OCI-LY7 (cell line): ENCODE measurements around the gene BZW1. TPM values are rescaled to one million over a fixed set of nuclear protein-coding genes. Genes with fewer than 3 reads are reported as not detected.

Source experiments
- BruUV-seq: library from RNA; stranded (reverse); fragments of 400-500 nt; replicated peaks from 2 replicates; lab custom pipeline; 2021; lab: Mats Ljungman, UMichigan
- CTCF ChIA-PET: fragments of 300-600 bp; sonication (Branson Sonifier 250); formaldehyde crosslinking; loops from one replicate; lab custom pipeline; 2022; ENCODE audit warnings: antibody characterized with exemption; ENCODE audit not compliant: unreplicated experiment; lab: Charles Lee
- POLR2A ChIA-PET: fragments of 300-600 bp; sonication (Branson Sonifier 250); formaldehyde crosslinking; loops from one replicate; lab custom pipeline; 2022; ENCODE audit warnings: antibody characterized with exemption; lab: Charles Lee
- DNase-seq: peaks from one replicate; pipeline ENCODE4 v3.0.0-alpha.2; 2015; ENCODE audit warnings: low spot score
- H2AFZ ChIP-seq: fragments of 200-600 bp; sonication (generic), shearing (Covaris generic); 2 replicates; pipeline ENCODE4 v1.6.1; 2014; ENCODE audit warnings: mild to moderate bottlenecking, antibody characterized with exemption, low read length, moderate library complexity
- H3K27ac ChIP-seq: fragments of 200-600 bp; sonication (generic); 2 replicates; pipeline ENCODE4 v1.5.1; 2014; ENCODE audit warnings: mixed run types, low read depth, mild to moderate bottlenecking, moderate library complexity, low read length, inconsistent platforms; ENCODE audit not compliant: poor library complexity, severe bottlenecking
- H3K36me3 ChIP-seq: fragments of 200-600 bp; sonication (generic); 2 replicates; pipeline ENCODE4 v1.6.1; 2014; ENCODE audit warnings: mild to moderate bottlenecking, antibody characterized with exemption, low read length, moderate library complexity, mixed read lengths; ENCODE audit not compliant: insufficient read depth
- H3K4me1 ChIP-seq: fragments of 200-600 bp; sonication (generic); 2 replicates; pipeline ENCODE4 v1.5.1; 2014; ENCODE audit warnings: mild to moderate bottlenecking, low read length; ENCODE audit not compliant: insufficient read depth, poor library complexity, severe bottlenecking
- H3K4me2 ChIP-seq: fragments of 200-600 bp; sonication (generic); 2 replicates; pipeline ENCODE4 v1.6.1; 2014; ENCODE audit warnings: mild to moderate bottlenecking, low read length
- H3K4me3 ChIP-seq: fragments of 200-600 bp; sonication (generic); 2 replicates; pipeline ENCODE4 v1.5.1; 2014; ENCODE audit warnings: mild to moderate bottlenecking, low read depth, low read length; ENCODE audit not compliant: poor library complexity, severe bottlenecking
- H3K79me2 ChIP-seq: fragments of 200-600 bp; sonication (generic); 2 replicates; pipeline ENCODE4 v1.6.1; 2016; ENCODE audit warnings: low read depth, mild to moderate bottlenecking, low read length, moderate library complexity, mixed read lengths; ENCODE audit not compliant: insufficient read depth
- H3K9me2 ChIP-seq: fragments of 200-600 bp; sonication (generic); 2 replicates; pipeline ENCODE4 v1.6.1; 2016; ENCODE audit warnings: mild to moderate bottlenecking, low read length, mixed read lengths; ENCODE audit not compliant: insufficient read depth
- H3K9me3 ChIP-seq: fragments of 200-600 bp; sonication (generic); 2 replicates; pipeline ENCODE4 v1.6.1; 2014; ENCODE audit warnings: mild to moderate bottlenecking, mixed run types, low read length, mixed read lengths
- H4K20me1 ChIP-seq: fragments of 200-600 bp; sonication (generic); 2 replicates; pipeline ENCODE4 v1.6.1; 2014; ENCODE audit warnings: mild to moderate bottlenecking, antibody characterized with exemption, low read length, moderate library complexity, mixed read lengths; ENCODE audit not compliant: insufficient read depth
- CTCF ChIP-seq: fragments of 200-600 bp; sonication (generic); conservative IDR thresholded peaks from 2 replicates; pipeline ENCODE4 v1.5.1; 2014; ENCODE audit warnings: mild to moderate bottlenecking, antibody characterized with exemption, low read length, moderate library complexity, mixed read lengths
- EZH2phosphoT487 ChIP-seq: fragments of 200-600 bp; sonication (generic); IDR thresholded peaks from 2 replicates; pipeline ENCODE4 v1.6.1; 2018; ENCODE audit warnings: low read depth, borderline replicate concordance, mild to moderate bottlenecking, mixed run types, antibody characterized with exemption, low read length, moderate library complexity, mixed read lengths
- intact Hi-C: fragments of 100-400 bp; cut with micrococcal nuclease; formaldehyde crosslinking; loops from one replicate; pipeline ENCODE4 v1.10.0; 2022; ENCODE audit not compliant: unreplicated experiment
- total RNA-seq, 2 experiments: library from RNA; depleted of rRNA in 1 of 2; stranded (reverse); fragments of >200 nt in 1 of 2; shearing (Covaris generic) in 1 of 2; gene quantifications; 2 replicates each; pipeline ENCODE4 v1.2.3, GENCODE V29; 2014 to 2022

Gene BZW1
- total RNA-seq, 2 experiments from 2014 or later = 180 to 183 TPM

GRCh38 chr2:200860092-200860795 lies 48.5 kb downstream of the BZW1 start:
- CTCF ChIA-PET = no interaction called here
- H4K20me1 ChIP-seq = peaks cover 27% of the 10 kb centered on the region; the same call in 1 of the 2 replicates
- no peaks in the 10 kb centered on the region for H3K9me3 ChIP-seq
- peaks cover 21% of the 10 kb centered on the region for H3K4me1 ChIP-seq
- no peak overlapping the region for H3K27ac ChIP-seq
- POLR2A ChIA-PET = interaction anchor here (0.5 to 0.6 kb wide), 2 partner anchors 13 to 406 kb away, joined by 3 to 4 read pairs; no protein-coding TSS in a partner anchor
- H3K36me3 ChIP-seq = peaks cover 83% of the 10 kb centered on the region
- no peak overlapping the region for H2AFZ ChIP-seq
- H3K79me2 ChIP-seq = peaks cover 78% of the 10 kb centered on the region
- no peak for TF ChIP-seq EZH2phosphoT487
- no peak for TF ChIP-seq CTCF
- no peak overlapping the region for H3K4me2 ChIP-seq
- intact Hi-C loops = no loop called here
- no TSS peak for BruUV-seq
- DNase-seq = no peak
- H3K4me3 ChIP-seq = no peak overlapping the region
- no peaks in the 10 kb centered on the region for H3K9me2 ChIP-seq

GRCh38 chr2:200861617-200862155 lies 50.0 kb downstream of the BZW1 start:
- TF ChIP-seq CTCF (no peak), EZH2phosphoT487 (no peak)
- H3K4me3 ChIP-seq = peak overlapping the region; percentile 82
- H3K9me2 ChIP-seq = no peaks in the 10 kb centered on the region
- DNase-seq = no peak
- ChIA-PET CTCF (no interaction called here), POLR2A (interaction anchor here (0.7 kb wide), 1 partner anchor 48 kb away, joined by 4 read pairs; no protein-coding TSS in a partner anchor)
- no peaks in the 10 kb centered on the region for H3K9me3 ChIP-seq
- intact Hi-C loops = loop anchor here (2.0 kb wide), 2 partner anchors 49 to 149 kb away; no protein-coding TSS in a partner anchor
- H3K4me2 ChIP-seq = peak overlapping the region; percentile 88
- no TSS peak for BruUV-seq
- peaks cover 69% of the 10 kb centered on the region for H3K36me3 ChIP-seq
- H3K27ac ChIP-seq = no peak overlapping the region
- peaks cover 22% of the 10 kb centered on the region for H3K4me1 ChIP-seq
- H3K79me2 ChIP-seq = peaks cover 73% of the 10 kb centered on the region
- no peak overlapping the region for H2AFZ ChIP-seq
- H4K20me1 ChIP-seq = peaks cover 27% of the 10 kb centered on the region; the same call in 1 of the 2 replicates
